ENCODE measurements around the gene MLXIP.

GRCh38 chr12:122167356-122167925 lies 88.9 kb downstream of the MLXIP start:
- TF ChIP-seq CTCF (conservative IDR thresholded peaks at IDR 0.05; ENCODE audit: low read depth, low read length) (no peak), EZH2phosphoT487 (IDR thresholded peaks at IDR 0.05; ENCODE audit: borderline replicate concordance, low read length) (no peak)

Measured in PC-3 (cell line).